ENCODE measurements around the gene SS18L1.

DNA sequence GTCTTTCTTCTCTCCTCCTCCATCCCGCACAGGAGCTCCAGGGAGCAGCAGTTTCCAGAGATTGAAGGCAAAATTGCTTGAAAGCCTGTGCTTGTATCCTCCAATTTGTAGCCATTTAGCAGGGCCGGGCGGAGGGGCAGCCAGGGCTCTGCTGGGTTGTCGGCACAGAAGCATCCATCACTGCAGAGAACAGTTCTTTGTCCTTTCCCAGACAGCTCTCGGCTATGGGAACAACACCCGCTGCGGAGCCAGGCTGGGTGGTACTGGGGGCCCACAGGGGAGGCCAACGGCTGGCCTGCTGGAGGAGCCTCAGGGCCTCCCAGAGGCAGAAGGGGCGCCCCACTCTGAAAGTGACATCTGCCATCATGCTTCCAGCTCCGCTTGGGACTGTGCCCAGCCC, 68.7 kb downstream of the SS18L1 start:
- TF ChIP-seq, protein P1, sequence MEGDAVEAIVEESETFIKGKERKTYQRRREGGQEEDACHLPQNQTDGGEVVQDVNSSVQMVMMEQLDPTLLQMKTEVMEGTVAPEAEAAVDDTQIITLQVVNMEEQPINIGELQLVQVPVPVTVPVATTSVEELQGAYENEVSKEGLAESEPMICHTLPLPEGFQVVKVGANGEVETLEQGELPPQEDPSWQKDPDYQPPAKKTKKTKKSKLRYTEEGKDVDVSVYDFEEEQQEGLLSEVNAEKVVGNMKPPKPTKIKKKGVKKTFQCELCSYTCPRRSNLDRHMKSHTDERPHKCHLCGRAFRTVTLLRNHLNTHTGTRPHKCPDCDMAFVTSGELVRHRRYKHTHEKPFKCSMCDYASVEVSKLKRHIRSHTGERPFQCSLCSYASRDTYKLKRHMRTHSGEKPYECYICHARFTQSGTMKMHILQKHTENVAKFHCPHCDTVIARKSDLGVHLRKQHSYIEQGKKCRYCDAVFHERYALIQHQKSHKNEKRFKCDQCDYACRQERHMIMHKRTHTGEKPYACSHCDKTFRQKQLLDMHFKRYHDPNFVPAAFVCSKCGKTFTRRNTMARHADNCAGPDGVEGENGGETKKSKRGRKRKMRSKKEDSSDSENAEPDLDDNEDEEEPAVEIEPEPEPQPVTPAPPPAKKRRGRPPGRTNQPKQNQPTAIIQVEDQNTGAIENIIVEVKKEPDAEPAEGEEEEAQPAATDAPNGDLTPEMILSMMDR (IDR thresholded peaks at IDR 0.05) = no peak
- TF ChIP-seq POLR2A (IDR thresholded peaks at IDR 0.05) = no peak
